Hepatocyte (in vitro differentiated cells): Measurements from ENCODE around the gene MAN1C1. TPM values are rescaled to one million over a fixed set of nuclear protein-coding genes. Genes with fewer than 3 reads are reported as not detected.
"Not testable (repeated sequence)": the region's sequence is repeated elsewhere in the genome, so short reads cannot be mapped to it uniquely, and the experiment has no call there.

ENCODE experiments used
- DNase-seq: peaks from one replicate; pipeline ENCODE4 v3.0.0-alpha.2; 2016; ENCODE audit warnings: low spot score
- H2AFZ ChIP-seq: fragments of 200-600 bp; sonication (generic); 2 replicates; pipeline ENCODE4 v1.6.0; 2016; ENCODE audit warnings: antibody characterized with exemption, mild to moderate bottlenecking
- H3K27ac ChIP-seq: fragments of 200-600 bp; sonication (generic); 2 replicates; pipeline ENCODE4 v1.5.1; 2016; ENCODE audit warnings: mild to moderate bottlenecking
- H3K27me3 ChIP-seq: fragments of 200-600 bp; sonication (generic); 2 replicates; pipeline ENCODE4 v1.6.1; 2016
- H3K36me3 ChIP-seq: fragments of 200-600 bp; sonication (generic); replicated peaks from 2 replicates; pipeline ENCODE4 v1.5.1; 2016; ENCODE audit warnings: low read depth; ENCODE audit not compliant: insufficient read depth
- H3K4me1 ChIP-seq: fragments of 200-600 bp; sonication (generic); 2 replicates; pipeline ENCODE4 v1.5.1; 2016; ENCODE audit warnings: mild to moderate bottlenecking, moderate library complexity; ENCODE audit not compliant: insufficient read depth
- H3K4me2 ChIP-seq: fragments of 200-600 bp; sonication (generic); 2 replicates; pipeline ENCODE4 v1.6.0; 2016
- H3K4me3 ChIP-seq: fragments of 200-600 bp; sonication (generic); 2 replicates; pipeline ENCODE4 v1.5.1; 2016; ENCODE audit warnings: mild to moderate bottlenecking
- H3K79me2 ChIP-seq: fragments of 200-600 bp; sonication (generic); 2 replicates; pipeline ENCODE4 v1.6.0; 2017; ENCODE audit warnings: mild to moderate bottlenecking
- H3K9me2 ChIP-seq: fragments of 200-600 bp; sonication (generic); replicated peaks from 2 replicates; pipeline ENCODE4 v1.6.0; 2017; ENCODE audit warnings: mild to moderate bottlenecking; ENCODE audit not compliant: insufficient read depth
- H3K9me3 ChIP-seq: fragments of 200-600 bp; sonication (generic); 2 replicates; pipeline ENCODE4 v1.5.1; 2016; ENCODE audit warnings: low read depth, mild to moderate bottlenecking
- H4K20me1 ChIP-seq: fragments of 200-600 bp; sonication (generic); 2 replicates; pipeline ENCODE4 v1.6.0; 2016; ENCODE audit warnings: mild to moderate bottlenecking; ENCODE audit not compliant: insufficient read depth, poor library complexity, severe bottlenecking
- CTCF ChIP-seq: fragments of 200-600 bp; sonication (generic); IDR thresholded peaks from 2 replicates; pipeline ENCODE4 v1.5.1; 2016; ENCODE audit warnings: antibody characterized with exemption, mild to moderate bottlenecking; ENCODE audit not compliant: poor library complexity
- EZH2 ChIP-seq: fragments of 200-600 bp; sonication (generic); IDR thresholded peaks from 2 replicates; pipeline ENCODE4 v1.6.1; 2016; ENCODE audit warnings: antibody characterized with exemption, mild to moderate bottlenecking, borderline replicate concordance
- EZH2phosphoT487 ChIP-seq: fragments of 200-600 bp; sonication (generic); IDR thresholded peaks from one replicate; pipeline ENCODE4 v1.6.1; 2018; ENCODE audit warnings: antibody characterized with exemption, mild to moderate bottlenecking, low read depth, moderate library complexity; ENCODE audit not compliant: unreplicated experiment, severe bottlenecking
- WGBS: methylation state at CpG from one replicate; pipeline ENCODE4 v1.1.6; 2016; ENCODE audit warnings: low lambda C conversion rate; ENCODE audit errors: missing lambda C conversion rate; 5-methylcytosine and 5-hydroxymethylcytosine counted together
- polyA plus RNA-seq: library from polyadenylated mRNA; unstranded; fragments of >200 nt; fragmentation: Nextera tagmentation; extraction: Ambion mirVana; gene quantifications from 2 replicates; pipeline ENCODE4 v1.2.1, GENCODE V29; 2016
- total RNA-seq: library from RNA; depleted of rRNA; stranded (reverse); fragments of >200 nt; gene quantifications from 2 replicates; pipeline ENCODE4 v1.2.3, GENCODE V29; 2014

Gene MAN1C1
- total and polyA plus RNA-seq, 2 experiments from 2014 or later, result 20.6 to 29.3 TPM

- Histone ChIP-seq H3K36me3 (no peaks in the 10 kb centered on the region), H3K4me1 (no peaks in the 10 kb centered on the region), H2AFZ (no peak overlapping the region), H3K9me2 (no peaks in the 10 kb centered on the region), H3K27me3 (no peaks in the 10 kb centered on the region), H4K20me1 (no peaks in the 10 kb centered on the region), H3K4me2 (no peak overlapping the region), H3K4me3 (no peak overlapping the region), H3K79me2 (peaks cover 16% of the 10 kb centered on the region), H3K9me3 (peaks cover 10% of the 10 kb centered on the region), H3K27ac (no peak overlapping the region)
- TF ChIP-seq EZH2 (no peak), CTCF (no peak), EZH2phosphoT487 (no peak)
- DNase-seq, result no peak
- 86% methylated on average over 2 of the region's 2 CpGs for WGBS
Measured at GRCh38 chr1:25634066-25634465, 17.5 kb downstream of the MAN1C1 start.

GRCh38 chr1:25634896-25635295 is 18.3 kb downstream of the MAN1C1 start:
- no peak for DNase-seq
- no peaks in the 10 kb centered on the region for H3K27me3 ChIP-seq
- H3K4me1 ChIP-seq, result no peaks in the 10 kb centered on the region

GRCh38 chr1:25636141-25636540 is 19.6 kb downstream of the MAN1C1 start:
- not testable (repeated sequence) for H3K9me2 ChIP-seq, H3K27me3 ChIP-seq, H3K4me1 ChIP-seq, DNase-seq, H3K4me3 ChIP-seq, H4K20me1 ChIP-seq, H3K27ac ChIP-seq, H2AFZ ChIP-seq, H3K36me3 ChIP-seq, H3K4me2 ChIP-seq
- Histone ChIP-seq H3K79me2 (peaks cover 11% of the 10 kb centered on the region), H3K9me3 (peaks cover 12% of the 10 kb centered on the region)
- WGBS, result 90% methylated on average over 7 of the region's 7 CpGs

More at GRCh38 chr1:25634896-25635295, 18.3 kb downstream of the MAN1C1 start:
- 98% methylated on average over 2 of the region's 2 CpGs for WGBS
- peaks cover 16% of the 10 kb centered on the region for H3K79me2 ChIP-seq
- no peak overlapping the region for H3K27ac ChIP-seq
- no peak overlapping the region for H3K4me2 ChIP-seq
- no peaks in the 10 kb centered on the region for H3K9me2 ChIP-seq
- no peaks in the 10 kb centered on the region for H3K36me3 ChIP-seq
- no peak for TF ChIP-seq EZH2phosphoT487
- no peak for TF ChIP-seq EZH2
- TF ChIP-seq CTCF, result no peak
- H4K20me1 ChIP-seq, result no peaks in the 10 kb centered on the region
- H2AFZ ChIP-seq, result no peak overlapping the region
- H3K9me3 ChIP-seq, result peaks cover 12% of the 10 kb centered on the region
- H3K4me3 ChIP-seq, result no peak overlapping the region

GRCh38 chr1:25640646-25641328 is 24.2 kb downstream of the MAN1C1 start:
- Histone ChIP-seq H3K27me3 (no peaks in the 10 kb centered on the region), H3K9me2 (no peaks in the 10 kb centered on the region), H3K79me2 (peaks cover 7% of the 10 kb centered on the region), H3K4me3 (no peak overlapping the region), H3K4me1 (no peaks in the 10 kb centered on the region), H3K4me2 (no peak overlapping the region), H3K27ac (no peak overlapping the region), H2AFZ (no peak overlapping the region), H3K9me3 (peaks cover 12% of the 10 kb centered on the region), H4K20me1 (no peaks in the 10 kb centered on the region), H3K36me3 (no peaks in the 10 kb centered on the region)
- TF ChIP-seq EZH2phosphoT487, result no peak
- WGBS, result 80% methylated on average over 10 of the region's 10 CpGs
- DNase-seq, result no peak
